DMS 273 treated with DMSO at 0.1 percent for 48 hours (cell line): Measurements from ENCODE around the gene TMEM135.

Experiments used
- DNase-seq: peaks from one replicate; lab custom pipeline; 2025; lab: John Stamatoyannopoulos, UW

The TMEM135 gene

GRCh38 chr11:87356428-87356827, 318.7 kb downstream of the TMEM135 start:
- no peak for DNase-seq

DNA sequence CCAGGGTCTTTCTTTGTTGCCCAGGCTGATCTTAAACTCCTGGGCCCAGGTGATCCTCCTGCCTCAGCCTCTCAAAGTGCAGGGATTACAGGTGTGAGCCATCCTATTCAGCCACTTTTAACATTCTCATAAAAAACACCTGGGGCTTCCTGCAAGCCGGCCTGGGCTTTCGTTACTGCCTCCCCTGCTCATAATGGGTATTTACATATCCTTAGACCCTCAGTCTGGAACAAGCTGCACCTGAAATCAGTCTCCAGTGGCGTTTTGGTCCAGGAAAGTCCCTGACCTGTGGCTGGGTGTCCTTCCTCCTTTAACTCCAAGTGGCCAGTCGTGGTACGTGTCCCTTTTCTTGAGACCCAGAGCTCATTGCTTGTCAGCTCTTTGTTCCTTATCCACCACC, 320.7 kb downstream of the TMEM135 start:
- no peak for DNase-seq

- no peak for DNase-seq
Observed at GRCh38 chr11:87359401-87359800, 321.7 kb downstream of the TMEM135 start.

- no peak for DNase-seq
Observed at GRCh38 chr11:87361891-87362290, 324.2 kb downstream of the TMEM135 start.

GRCh38 chr11:87366346-87366745, 328.6 kb downstream of the TMEM135 start:
- DNase-seq, result no peak

DNA sequence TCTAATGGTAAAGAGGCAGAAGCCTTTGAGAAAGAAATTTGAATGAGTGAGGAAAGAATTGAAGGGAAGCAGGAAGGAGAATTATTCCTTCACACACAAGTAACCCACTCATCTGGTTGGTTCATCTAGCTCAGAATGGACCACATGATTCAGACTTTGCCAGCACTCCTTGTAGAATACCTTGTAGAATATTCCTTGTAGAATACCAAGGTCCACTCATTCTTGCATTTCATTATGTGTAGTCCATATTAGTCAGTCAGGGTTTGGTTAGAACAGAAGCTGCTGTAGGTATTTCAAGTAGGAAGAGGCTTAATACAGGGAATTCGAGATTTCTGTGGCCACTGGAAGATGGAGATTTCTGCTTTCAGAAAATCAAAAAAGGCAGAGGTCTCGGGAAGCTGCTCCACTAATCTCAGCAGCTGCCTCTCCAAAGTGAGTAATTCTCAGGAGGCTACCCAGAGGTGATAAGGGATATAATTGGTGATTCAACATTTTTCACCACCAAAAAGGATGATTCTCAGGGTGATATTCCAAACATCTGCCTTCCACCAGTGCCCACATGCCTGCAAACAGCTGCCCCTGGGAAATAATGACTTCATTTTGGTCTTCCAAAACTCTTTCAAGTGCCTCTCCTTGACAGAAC, 329.1 kb downstream of the TMEM135 start:
- no peak for DNase-seq

- no peak for DNase-seq
Observed at GRCh38 chr11:87368151-87368550, 330.4 kb downstream of the TMEM135 start.

DNA sequence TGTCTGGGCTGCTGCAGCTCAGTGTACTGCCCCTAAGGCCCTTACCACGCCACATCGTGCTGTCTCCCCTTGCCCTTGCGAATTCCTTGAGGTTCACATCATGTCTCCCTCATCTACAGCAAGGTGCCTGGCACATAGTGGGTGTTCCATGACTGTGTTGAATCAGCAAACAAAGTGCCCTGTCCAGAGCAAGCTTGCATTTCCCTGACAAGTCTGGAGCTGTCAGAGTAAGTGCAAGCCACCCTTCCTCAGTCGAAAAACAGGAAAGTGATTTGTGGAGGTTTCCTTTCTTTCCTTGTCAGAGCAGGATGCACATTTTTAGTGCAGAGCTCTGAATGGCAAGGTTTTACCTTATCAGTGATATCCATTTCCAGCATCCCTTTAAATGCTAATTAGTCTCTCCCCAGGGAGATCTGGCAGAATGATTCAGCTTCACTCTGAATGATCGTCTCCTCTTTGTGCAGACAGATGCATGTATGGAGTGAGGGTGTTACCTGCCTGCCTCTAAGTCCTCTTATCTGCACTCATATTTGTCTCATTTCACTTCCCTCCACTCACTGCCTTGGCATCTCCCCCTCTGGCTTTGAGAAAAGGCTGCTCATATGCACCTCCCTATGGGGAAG, 331.2 kb downstream of the TMEM135 start:
- DNase-seq, result no peak

DNA sequence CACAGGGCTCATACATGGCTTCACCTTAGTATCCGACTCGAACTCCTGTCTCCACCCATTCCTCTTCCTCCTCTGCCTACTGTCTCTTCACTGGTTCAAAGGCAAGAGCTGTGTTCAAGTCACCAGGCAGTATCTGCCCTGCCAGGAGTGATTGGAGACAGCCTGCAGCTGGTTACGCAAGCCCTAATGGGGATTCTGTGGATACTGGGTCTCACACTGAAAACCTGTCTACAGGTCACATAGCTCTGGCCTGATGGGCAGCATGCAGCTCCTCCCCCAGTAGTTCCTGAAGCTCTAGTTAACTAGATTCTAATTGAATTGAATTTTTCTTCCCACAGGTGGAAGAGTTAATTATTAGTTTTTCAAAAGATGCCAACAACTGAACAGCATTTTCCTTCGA, 332.2 kb downstream of the TMEM135 start:
- no peak for DNase-seq

- no peak for DNase-seq
Observed at GRCh38 chr11:87372065-87372464, 334.3 kb downstream of the TMEM135 start.
